Activated T-cell treated with anti-CD3 and anti-CD28 coated beads, Interleukin-2, amount 50 U/mL, for 48 hours (primary cell): ENCODE data around the gene TEX11.
"Not testable (repeated sequence)": the region's sequence is repeated elsewhere in the genome, so short reads cannot be mapped to it uniquely, and the experiment has no call there.

ENCODE experiments used
- DNase-seq, 2 experiments: peaks; one replicate each; pipeline ENCODE4 v3.0.0-alpha.2; 2020

TEX11 gene

DNA sequence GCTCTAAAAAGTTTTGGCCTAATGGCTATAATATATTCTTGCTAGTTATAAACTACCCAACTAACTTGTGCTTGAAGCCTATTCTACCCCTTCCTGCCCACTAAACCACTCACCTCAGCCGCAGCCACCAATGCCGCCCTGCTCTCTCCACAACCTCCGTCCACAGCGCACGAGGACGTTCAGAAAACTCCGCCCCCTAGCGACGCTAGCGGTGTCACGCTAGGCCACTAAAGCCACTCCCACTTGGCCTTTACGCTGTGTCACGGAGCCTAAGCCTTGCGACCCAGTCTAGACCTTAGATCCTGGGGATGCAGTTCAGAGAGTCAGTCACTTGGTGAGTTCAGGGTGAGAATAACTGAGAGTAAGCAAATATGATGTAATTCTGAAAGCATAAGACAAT, at the start of gene TEX11:
Gene TEX11, minus strand, starts transcription at position 171 of the 400 bp plus-strand sequence. CDS start 922 bp downstream, outside the sequence.
- no peak for DNase-seq

DNA sequence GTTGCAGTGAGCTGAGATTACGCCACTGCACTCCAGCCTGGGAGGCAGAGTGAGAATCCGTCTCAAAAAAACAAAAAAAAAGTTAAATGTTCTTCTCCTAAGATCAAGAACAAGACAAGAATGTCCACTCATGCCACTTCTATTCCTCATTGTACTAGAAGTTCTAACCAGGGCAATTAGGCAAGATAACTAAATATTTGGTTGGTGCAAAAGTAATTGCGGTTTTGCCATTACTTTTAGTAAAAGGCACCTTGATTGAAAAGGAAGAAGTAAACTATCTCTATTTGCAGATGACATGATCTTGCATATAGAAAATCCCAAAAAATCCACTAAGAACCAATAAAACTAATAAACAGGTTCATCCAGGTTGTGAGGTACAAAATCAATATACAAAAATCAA, 46.4 kb upstream of the TEX11 start:
- DNase-seq, result no peak

DNA sequence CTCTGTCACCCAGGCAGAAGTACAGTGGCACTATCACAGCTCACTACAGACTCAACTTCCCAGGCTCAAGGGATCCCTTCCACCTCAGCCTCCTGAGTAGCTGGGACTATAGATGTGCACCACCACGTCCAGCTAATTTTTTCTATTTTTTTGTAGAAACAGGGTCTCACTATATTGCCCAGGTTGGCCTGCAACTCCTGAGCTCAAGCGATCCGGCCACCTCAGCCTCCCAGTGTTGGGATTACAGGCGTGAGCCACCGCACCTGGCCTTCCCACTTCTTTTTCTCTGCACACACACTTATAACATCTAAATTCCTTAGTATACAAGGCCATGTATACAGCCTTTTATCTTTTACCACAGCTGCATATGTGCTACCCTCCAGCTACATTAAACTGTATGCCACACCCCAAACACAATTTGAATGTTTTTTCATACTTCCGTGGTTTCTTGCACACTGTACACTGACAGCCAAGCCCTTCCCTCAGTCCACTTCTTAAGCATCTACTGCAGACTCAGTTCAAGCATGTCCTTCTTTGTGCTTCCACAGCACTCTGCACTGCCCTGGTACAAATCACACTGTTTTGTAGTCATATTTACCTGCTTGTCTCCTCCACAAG, 15.9 kb upstream of the TEX11 start:
- DNase-seq, result no peak

DNA sequence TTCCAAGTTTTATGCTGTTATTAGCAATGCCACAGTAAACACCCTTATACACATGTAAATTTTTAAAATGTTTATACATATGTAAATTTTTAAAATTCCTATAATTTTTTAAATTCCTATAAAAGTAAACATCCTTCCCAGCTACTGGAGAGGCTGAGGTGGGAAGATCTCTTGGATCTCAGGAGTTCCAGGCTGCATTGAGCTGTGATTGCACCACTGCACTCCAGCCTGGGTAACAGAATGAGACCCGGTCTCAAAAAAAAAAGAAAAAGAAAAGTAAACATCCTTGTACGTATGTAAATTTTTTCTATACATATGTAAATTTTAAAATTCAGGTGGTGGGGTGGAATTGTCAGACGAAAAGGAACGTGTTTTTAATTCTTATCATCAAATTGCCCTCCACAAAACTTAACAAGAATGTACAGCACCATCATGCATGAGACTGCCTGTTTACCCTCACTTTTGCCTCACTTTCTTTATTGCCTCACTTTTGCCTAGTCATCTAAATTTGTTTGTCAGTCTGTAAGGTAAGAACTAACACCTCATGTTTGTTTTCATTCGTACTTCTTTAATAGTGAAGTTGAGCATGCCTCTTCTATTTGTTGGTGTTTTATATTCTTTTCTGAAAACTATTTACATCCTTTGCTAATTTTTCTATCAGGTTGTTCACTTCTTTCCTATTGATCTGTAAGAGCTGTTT, 14.4 kb upstream of the TEX11 start:
- DNase-seq, result no peak

DNA sequence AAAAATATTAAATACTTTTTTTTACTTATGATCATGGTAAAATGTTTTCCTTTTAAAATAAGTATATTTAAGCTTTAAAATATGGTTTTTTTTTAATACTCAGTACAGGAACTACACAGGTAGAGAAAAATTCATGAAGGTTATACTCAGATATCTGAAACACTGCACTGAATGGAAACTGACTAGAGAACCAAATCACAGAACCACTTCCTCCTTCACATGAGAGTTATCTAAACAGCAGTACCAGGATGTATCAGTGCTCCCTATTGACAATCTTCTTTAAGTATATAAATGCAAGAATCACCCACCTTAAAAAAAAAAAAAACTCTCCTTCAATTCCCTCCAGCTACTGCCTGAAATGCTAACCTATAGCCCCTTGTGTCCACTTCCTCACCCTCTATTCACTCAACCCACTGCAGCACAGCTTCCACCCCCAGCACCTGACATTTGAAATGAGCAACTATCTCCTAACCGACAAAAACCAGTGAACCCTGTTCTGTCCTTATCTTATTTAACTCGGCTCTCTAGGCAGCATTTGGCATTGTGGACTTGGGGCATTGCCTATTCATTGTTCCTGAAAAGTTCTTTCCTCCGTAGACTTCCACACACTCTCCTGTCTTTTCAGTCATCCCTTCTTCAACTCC, 13.3 kb upstream of the TEX11 start:
- no peak for DNase-seq

DNA sequence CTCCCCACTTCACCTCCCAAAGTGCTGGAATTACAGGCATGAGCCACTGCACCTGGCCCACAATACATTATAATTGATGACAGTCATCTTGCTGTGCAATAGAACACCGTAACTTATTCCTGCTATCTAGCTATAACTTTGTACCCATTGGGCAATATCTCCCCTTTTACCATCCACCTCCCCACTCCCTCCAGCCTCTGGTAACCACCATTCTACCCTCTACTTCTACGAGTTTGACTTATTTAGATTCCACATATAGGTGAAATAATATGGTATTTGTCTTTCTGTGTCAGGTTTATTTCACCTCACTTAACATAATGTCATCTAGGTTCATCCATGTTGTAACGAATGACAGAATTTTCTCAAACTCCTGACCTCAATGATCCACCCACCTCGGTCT, 8.2 kb upstream of the TEX11 start:
- DNase-seq, result no peak

DNA sequence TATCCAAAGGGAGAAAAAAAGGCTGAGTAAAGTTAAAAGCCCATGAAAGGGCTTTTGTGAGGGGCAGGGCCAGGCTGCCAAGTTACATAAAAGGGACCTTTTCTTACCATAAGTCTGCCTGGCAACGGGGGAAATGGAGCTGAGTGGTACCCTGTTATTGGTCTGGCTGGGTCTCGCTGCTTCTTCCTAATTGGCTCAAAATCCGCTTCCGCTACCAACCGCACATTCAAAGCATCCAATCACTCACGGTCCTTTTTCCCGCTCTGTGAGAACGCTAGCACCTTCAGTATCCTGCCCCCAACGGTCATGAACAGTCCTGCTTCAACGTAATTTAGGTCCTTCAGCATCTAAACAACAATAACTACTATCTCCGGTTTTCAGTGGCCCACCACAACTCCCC, 611 bp downstream of the TEX11 start:
- DNase-seq, result no peak

DNA sequence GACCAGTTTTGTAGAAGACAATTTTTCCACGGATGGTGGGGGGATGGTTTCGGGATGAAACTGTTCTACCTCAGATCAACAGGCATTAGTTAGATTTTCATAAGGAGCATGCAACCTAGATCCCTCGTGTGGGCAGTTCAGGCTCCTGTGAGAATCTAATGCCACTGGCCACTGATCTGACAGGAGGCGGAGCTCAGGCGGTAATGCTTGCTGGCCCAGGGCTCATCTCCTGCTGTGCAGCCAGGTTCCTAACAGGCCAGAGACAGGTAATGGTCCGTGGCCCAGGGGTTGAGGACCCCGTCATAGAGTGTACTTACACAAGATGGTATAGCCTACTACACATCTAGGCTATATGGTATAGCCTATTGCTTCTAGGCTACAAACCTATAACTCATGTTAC, 7.0 kb downstream of the TEX11 start:
- no peak for DNase-seq

DNA sequence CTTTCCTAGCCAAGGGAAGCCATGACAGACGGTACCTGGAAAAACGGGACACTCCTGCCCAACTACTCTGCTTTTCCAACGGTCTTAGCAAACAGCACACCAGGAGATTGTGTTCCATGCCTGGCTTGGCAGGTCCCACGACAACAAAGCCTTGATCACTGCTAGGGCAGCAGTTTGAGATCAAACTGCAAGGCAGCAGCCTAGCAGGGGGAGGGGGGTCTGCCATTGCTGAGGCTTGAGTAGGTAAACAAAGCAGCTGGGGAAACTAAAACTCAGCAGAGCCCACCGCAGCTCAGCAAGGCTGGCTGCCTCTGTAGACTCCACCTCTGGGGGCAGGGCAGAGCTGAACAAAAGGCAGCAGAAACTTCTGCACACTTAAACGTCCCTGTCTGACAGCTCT, 18.1 kb downstream of the TEX11 start:
- not testable (repeated sequence) for DNase-seq

DNA sequence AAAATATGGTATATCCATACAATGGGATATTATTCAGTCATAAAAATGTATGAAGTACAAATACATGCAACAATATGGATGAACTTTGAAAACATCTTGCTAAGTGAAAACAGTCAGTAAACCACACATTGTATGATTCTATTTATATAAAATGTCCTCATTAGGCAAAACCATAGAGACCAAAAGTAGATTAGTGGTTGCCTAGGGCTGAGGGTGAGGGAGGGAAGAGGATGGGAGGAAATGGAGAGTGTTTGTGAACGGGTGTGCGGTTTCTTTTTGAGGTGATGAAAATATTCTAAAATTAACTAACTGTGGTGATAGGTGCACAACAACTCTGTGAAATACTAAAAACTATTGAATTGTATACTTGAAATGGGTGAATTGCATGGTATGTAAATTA, 29.6 kb downstream of the TEX11 start:
- no peak for DNase-seq

DNA sequence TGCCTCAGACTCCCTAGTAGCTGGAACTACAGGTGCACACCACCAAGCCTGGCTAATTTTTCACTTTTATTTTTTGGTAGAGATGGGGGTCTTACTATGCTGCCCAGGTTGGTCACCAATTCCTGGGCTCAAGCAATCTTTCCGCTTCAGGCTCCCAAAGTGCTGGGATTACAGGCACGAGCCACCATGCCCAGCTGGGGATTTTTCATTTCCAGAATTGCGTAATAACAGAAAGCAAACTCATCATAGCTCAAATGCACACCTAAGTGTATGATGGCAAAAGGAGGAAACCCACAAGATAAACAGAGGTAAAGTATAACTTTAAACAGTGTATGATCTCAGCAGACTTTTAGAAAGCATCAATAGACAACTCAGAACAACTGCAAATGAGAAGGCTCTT, 56.2 kb downstream of the TEX11 start:
- DNase-seq, result no peak

DNA sequence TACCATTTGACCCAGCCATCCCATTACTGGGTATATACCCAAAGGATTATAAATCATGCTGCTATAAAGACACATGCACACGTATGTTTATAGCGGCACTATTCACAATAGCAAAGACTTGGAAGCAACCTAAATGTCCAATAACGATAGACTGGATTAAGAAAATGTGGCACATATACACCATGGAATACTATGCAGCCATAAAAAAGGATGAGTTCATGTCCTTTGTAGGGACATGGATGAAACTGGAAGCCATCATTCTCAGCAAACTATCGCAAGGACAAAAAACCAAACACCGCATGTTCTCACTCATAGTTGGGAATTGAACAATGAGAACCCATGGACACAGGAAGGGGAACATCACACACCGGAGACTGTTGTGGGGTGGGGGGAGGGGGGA, 64.4 kb downstream of the TEX11 start:
- not testable (repeated sequence) for DNase-seq

DNA sequence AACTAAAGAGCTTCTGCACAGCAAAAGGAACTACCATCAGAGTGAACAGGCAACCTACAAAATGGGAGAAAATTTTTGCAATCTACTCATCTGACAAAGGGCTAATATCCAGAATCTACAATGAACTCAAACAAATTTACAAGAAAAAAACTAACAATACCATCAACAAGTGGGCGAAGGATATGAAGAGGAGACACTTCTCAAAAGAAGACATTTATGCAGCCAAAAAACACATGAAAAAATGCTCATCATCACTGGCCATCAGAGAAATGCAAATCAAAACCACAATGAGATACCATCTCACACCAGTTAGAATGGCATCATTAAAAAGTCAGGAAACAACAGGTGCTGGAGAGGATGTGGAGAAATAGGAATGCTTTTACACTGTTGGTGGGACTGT, 64.9 kb downstream of the TEX11 start:
- not testable (repeated sequence) for DNase-seq

DNA sequence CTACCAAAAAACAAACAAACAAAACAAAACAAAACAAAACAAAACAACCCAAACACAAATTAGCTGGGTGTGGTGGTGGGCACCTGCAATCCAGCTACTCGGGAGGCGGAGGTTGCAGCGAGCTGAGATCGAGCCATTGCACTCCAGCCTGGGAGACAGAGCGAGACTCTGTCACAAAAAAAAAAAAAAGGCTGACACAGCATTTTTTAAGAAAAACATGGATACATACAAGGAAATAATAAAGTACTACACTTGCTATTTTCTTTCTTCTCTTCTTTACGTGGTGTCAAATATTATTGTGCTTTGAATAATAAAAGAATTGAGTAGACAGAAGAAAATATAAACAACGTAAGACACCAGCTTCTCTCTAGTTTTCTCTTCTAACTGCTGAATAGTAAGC, 73.9 kb downstream of the TEX11 start:
- DNase-seq, result no peak

DNA sequence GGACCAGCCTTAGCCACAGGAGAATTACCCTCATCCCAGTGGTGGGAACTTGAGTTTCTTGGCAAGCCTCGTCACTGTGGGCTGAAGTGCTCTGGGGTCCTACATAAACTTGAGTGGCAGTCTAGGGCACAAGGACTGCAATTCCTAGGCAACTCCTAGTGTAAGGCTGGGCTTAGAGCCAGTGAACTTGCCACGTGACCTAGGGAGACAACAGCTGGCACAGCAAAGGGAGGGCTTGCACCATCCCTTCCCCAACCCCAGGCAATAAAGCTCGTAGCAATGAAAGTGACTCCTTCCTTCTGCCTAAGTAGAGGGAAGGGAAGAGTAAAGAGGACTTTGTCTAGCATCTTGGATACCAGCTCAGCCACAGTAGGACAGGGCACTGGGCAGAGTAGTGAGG, 81.8 kb downstream of the TEX11 start:
- DNase-seq, result no peak

DNA sequence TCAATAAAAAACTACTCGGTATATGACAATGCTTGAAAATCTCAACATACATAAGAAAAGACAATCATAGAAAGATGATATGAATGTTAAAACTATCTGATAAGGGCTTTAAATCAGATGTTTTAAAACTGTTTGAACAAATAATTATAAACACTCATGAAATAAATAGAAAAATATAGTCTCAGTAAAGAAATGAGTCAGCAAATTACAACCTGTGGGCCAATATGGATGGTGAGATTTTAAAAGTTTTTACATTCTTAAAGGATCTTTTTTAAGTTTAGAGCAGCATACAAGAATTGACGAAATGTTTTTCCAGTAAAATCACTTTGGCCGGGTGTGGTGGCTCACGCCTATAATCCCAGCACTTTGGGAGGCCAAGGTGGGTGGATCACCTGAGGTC, 83.1 kb downstream of the TEX11 start:
- no peak for DNase-seq

DNA sequence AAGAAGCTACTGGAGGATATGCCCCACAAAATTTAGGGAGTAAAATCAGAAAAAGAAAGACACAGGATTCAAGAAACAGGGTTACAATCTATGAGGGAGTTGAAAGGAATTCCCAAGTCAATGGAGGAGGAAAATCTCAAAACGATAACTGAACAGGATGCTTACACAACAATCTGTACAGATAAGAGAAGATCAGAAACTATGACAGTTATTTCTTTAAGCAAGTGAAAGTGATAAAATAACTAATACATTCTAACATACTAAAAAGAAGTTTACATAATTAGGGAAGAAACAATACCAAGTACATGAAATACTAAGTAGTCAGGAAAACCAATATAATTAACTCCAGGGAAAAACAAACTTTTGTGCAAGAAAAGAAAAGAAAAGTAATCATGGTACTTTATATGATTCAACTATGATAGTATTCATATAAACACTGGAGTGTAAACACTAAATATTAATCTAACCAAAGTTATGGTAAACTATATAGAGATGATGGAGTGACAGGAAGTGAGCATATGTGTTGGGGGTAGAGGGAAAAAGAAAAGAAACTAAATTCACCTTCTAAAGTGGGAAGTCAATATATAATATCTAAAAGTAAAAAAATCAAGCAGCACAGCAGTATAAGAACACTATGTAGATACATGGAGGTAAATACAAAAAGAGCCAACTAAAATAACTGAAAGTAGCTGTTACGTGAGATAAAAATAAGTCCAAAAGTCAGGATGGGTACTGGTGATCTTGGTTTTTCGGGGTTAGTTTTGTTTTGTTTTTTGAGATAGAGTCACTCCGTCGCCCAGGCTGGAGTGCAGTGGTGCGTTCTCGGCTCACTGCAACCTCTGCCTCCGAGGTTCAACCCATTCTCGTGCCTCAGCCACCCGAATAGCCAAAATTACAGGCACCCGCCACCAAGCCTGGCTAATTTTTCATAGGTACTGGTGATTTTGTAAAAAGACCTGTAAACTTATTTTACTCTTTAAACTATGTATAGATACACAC, 99.3 kb downstream of the TEX11 start:
- no peak for DNase-seq

DNA sequence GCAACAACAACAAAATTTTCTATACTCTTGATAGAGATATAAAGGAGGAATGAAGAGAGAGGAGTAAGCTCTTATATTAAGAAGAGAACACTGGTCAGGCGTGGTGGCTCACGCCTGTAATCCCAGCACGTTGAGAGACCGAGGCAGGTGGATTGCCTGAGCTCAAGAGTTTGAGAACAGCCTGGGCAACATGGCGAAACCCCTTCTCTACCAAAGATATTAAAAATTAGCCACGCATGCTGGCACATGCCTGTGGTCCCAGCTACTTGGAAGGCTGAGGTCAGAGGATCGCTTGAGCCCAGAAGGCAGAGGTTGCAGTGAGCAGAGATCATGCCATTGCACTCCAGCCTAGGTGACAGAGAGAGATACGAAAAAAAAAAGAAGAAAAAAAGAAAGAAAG, 102.4 kb downstream of the TEX11 start:
- no peak for DNase-seq

DNA sequence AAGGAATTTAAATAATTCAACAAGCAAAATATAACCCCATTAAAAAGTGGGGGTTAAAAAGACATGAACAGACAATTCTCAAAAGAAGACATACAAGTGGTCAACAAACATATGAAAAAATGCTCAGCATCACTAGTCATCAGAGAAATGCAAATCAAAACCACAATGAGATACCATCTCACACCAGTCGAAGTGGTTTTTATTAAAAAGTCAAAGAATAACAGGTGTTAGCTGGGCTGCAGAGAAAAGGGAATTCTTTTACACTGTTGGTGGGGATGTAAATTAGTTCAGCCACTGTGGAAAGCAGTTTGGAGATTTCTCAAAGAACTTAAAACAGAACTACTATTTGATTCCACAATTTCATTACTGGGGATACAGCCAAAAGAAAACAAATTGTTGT, 111.8 kb downstream of the TEX11 start:
- DNase-seq, result not testable (repeated sequence)

DNA sequence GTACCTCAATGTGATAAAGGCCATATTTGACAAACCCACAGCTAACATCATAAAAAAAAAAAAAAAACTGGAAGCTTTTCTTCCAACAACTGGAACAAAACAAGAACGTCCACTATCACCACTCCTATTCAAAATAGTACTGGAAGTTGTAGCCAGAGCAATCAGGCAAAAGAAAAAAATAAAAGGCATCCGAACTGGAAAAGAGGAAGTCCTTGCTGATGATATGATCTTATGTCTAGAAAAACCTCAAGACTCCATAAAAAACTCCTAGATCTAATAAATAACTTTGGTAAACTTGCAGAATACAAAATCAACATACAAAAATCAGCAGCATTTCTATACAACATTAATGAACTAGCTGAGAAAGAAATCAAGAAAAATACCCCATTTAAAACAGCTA, 134.3 kb downstream of the TEX11 start:
- DNase-seq, result no peak

DNA sequence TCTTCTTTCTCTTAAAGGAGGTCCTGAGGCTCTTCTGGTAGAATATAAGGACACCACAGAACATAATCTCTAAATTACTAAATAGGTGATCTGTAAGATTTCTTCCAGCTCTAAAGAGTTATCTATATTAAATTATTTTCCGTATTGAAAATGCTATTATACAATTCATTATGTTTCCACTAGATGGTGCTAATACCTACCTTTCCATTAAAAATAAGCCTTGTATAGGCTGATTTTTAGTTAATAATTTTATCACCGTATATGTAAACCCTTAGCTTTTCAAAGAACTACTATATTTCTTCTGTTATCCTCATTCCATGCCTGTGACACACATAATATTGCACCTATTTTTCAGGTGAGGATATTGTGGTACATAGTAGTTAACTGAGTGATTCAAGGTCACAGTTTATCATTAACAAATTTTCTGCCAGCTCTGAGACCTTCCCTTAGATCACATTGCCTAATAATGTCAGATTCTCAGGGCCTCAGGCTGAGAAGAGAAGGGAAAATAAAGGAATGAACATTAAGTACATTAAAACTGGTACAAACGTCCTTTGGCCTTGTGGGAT, 138.8 kb downstream of the TEX11 start:
- no peak for DNase-seq

DNA sequence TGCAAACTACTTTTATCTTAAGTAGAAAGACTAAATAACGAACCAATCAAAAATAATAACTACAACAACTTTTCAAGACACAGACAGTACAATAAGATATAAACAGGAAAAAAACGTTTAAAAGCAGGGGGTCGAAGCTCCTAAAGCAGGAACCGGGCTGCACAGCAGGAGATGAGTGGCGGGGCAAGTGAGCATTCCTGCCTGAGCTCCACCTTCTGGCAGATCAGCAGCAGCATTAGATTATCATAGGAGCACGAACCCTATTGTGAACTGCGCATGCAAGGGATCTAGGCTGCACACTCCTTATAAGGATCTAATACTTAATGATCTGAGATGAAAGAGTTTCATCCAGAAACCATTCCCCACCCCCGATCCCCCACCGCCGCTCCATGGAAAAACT, 146.2 kb downstream of the TEX11 start:
- no peak for DNase-seq

DNA sequence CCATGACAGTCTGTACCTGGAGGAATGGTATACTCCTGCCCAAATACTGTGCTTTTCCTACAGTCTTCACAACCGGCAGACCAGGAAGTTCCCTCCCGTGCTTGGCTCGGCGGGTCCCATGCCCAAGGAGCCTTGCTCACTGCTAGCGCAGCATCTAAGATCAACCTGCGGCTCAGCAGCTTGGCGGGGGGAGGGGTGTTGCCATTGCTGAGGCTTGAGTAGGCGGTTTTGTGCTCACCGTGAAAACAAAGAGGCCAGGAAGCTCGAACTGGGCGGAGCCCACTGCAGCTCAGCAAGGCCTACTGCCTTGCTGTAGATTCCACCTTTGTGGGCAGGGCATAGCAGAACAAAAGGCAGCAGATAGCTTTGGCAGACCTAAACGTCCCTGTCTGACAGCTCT, 152.7 kb downstream of the TEX11 start:
- peak; percentile 63 to 72 for DNase-seq
